ENCODE measurements around the gene RAD18.

- TF ChIP-seq POLR2A (IDR thresholded peaks at IDR 0.05) (no peak), CTCF (IDR thresholded peaks at IDR 0.05) (no peak)
These were observed 127.2 kb downstream of the RAD18 start for GRCh38 chr3:8836096-8836495.
